ENCODE results near the gene DNAH1.
A peak's percentile ranks its signal among the peaks of the same experiment; 100 is the strongest.
"Not testable (repeated sequence)": the region's sequence is repeated elsewhere in the genome, so short reads cannot be mapped to it uniquely, and the experiment has no call there.

The DNAH1 gene

GRCh38 chr3:52331906-52332305 lies 15.8 kb downstream of the DNAH1 start:
- Histone ChIP-seq H3K4me2 (ENCODE audit: low read depth, low read length, poor library complexity, severe bottlenecking) (no peak overlapping the region), H3K9me2 (replicated peaks; ENCODE audit: insufficient read depth, low read length) (no peaks in the 10 kb centered on the region), H2AFZ (ENCODE audit: low read depth, low read length, severe bottlenecking) (no peak overlapping the region), H4K20me1 (ENCODE audit: low read depth, low read length) (no peaks in the 10 kb centered on the region), H3K27me3 (ENCODE audit: low read length) (no peaks in the 10 kb centered on the region), H3K9ac (ENCODE audit: low read length) (no peak overlapping the region), H3K9me3 (ENCODE audit: insufficient read depth, low read length) (no peaks in the 10 kb centered on the region), H3F3A (ENCODE audit: insufficient read depth) (no peaks in the 10 kb centered on the region), H3K79me2 (ENCODE audit: insufficient read depth, low read length) (no peaks in the 10 kb centered on the region), H3K4me3 (ENCODE audit: insufficient read depth, low read length, poor library complexity, severe bottlenecking) (no peak overlapping the region), H3K36me3 (ENCODE audit: low read length) (no peaks in the 10 kb centered on the region), H3K27ac (ENCODE audit: low read depth, low read length) (no peak overlapping the region)
- TF ChIP-seq EZH2phosphoT487 (conservative IDR thresholded peaks at IDR 0.05; ENCODE audit: low read length), result no peak
- no peak for TF ChIP-seq CTCF (IDR thresholded peaks at IDR 0.05; ENCODE audit: insufficient read depth, low read length, poor library complexity, severe bottlenecking)

- Histone ChIP-seq H3K27ac (ENCODE audit: low read depth, low read length) (no peak overlapping the region), H3K4me2 (ENCODE audit: low read depth, low read length, poor library complexity, severe bottlenecking) (no peak overlapping the region)
These were observed 17.9 kb downstream of the DNAH1 start for GRCh38 chr3:52333869-52334557.

GRCh38 chr3:52338131-52338530 lies 22.0 kb downstream of the DNAH1 start:
- H3K36me3 ChIP-seq (ENCODE audit: low read length); H2AFZ ChIP-seq (ENCODE audit: low read depth, low read length, severe bottlenecking); H3K9me2 ChIP-seq (replicated peaks; ENCODE audit: insufficient read depth, low read length); H3K9me3 ChIP-seq (ENCODE audit: insufficient read depth, low read length); H3K4me3 ChIP-seq (ENCODE audit: insufficient read depth, low read length, poor library complexity, severe bottlenecking); H3K27me3 ChIP-seq (ENCODE audit: low read length); H3K79me2 ChIP-seq (ENCODE audit: insufficient read depth, low read length); H3K27ac ChIP-seq (ENCODE audit: low read depth, low read length); H4K20me1 ChIP-seq (ENCODE audit: low read depth, low read length); H3K9ac ChIP-seq (ENCODE audit: low read length); H3K4me2 ChIP-seq (ENCODE audit: low read depth, low read length, poor library complexity, severe bottlenecking); H3F3A ChIP-seq (ENCODE audit: insufficient read depth): not testable (repeated sequence)

More at GRCh38 chr3:52333869-52334557, 17.9 kb downstream of the DNAH1 start:
- Histone ChIP-seq H2AFZ (ENCODE audit: low read depth, low read length, severe bottlenecking) (no peak overlapping the region), H3K27me3 (ENCODE audit: low read length) (no peaks in the 10 kb centered on the region), H3F3A (ENCODE audit: insufficient read depth) (no peaks in the 10 kb centered on the region), H4K20me1 (ENCODE audit: low read depth, low read length) (no peaks in the 10 kb centered on the region), H3K36me3 (ENCODE audit: low read length) (no peaks in the 10 kb centered on the region), H3K9me2 (replicated peaks; ENCODE audit: insufficient read depth, low read length) (no peaks in the 10 kb centered on the region), H3K4me3 (ENCODE audit: insufficient read depth, low read length, poor library complexity, severe bottlenecking) (no peak overlapping the region), H3K79me2 (ENCODE audit: insufficient read depth, low read length) (no peaks in the 10 kb centered on the region), H3K9me3 (ENCODE audit: insufficient read depth, low read length) (no peaks in the 10 kb centered on the region), H3K9ac (ENCODE audit: low read length) (no peak overlapping the region)
- TF ChIP-seq EZH2phosphoT487 (conservative IDR thresholded peaks at IDR 0.05; ENCODE audit: low read length) (no peak), CTCF (IDR thresholded peaks at IDR 0.05; ENCODE audit: insufficient read depth, low read length, poor library complexity, severe bottlenecking) (no peak)

DNA sequence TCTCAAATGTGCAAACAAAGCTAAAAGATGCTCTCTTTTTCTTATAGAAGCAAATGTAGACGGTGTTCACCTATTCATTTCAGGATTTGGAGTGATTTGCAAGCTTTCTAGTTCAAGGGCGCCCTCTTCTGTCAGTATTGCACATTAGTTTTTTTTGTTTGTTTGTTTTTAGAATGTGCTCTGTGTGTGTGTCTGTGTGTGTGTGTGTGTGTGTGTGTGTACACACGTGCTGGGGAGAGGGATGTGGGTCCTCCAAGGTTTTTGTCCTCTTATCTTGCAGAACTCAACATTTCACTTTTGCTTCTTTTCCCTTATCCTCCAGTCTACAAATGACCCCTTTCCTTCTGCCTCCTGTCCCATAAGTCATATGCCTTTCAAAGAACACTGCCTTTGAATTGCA lies 23.5 kb downstream of the DNAH1 start:
- no peaks in the 10 kb centered on the region for H3K9me2 ChIP-seq (replicated peaks; ENCODE audit: insufficient read depth, low read length)
- no peaks in the 10 kb centered on the region for H3K79me2 ChIP-seq (ENCODE audit: insufficient read depth, low read length)
- TF ChIP-seq EZH2phosphoT487 (conservative IDR thresholded peaks at IDR 0.05; ENCODE audit: low read length) (no peak), CTCF (IDR thresholded peaks at IDR 0.05; ENCODE audit: insufficient read depth, low read length, poor library complexity, severe bottlenecking) (peak; percentile 51)
- H3K9me3 ChIP-seq (ENCODE audit: insufficient read depth, low read length), result no peaks in the 10 kb centered on the region
- H3K27ac ChIP-seq (ENCODE audit: low read depth, low read length), result no peak overlapping the region
- H3K9ac ChIP-seq (ENCODE audit: low read length), result no peak overlapping the region
- no peaks in the 10 kb centered on the region for H4K20me1 ChIP-seq (ENCODE audit: low read depth, low read length)
- H3K27me3 ChIP-seq (ENCODE audit: low read length), result no peaks in the 10 kb centered on the region
- H2AFZ ChIP-seq (ENCODE audit: low read depth, low read length, severe bottlenecking), result no peak overlapping the region
- H3K4me2 ChIP-seq (ENCODE audit: low read depth, low read length, poor library complexity, severe bottlenecking), result no peak overlapping the region
- no peaks in the 10 kb centered on the region for H3K36me3 ChIP-seq (ENCODE audit: low read length)
- H3F3A ChIP-seq (ENCODE audit: insufficient read depth), result no peaks in the 10 kb centered on the region; the same call in 1 of the 2 replicates
- H3K4me3 ChIP-seq (ENCODE audit: insufficient read depth, low read length, poor library complexity, severe bottlenecking), result no peak overlapping the region

Measured in SU-DHL-6 (cell line).